Fibroblast of pulmonary artery (primary cell): Measurements from ENCODE around the gene HHAT.
A peak's percentile ranks its signal among the peaks of the same experiment; 100 is the strongest.

Experiments
- DNase-seq: peaks from one replicate; pipeline ENCODE4 v3.0.0-alpha.2; 2010; ENCODE audit warnings: low read depth
- H3K4me3 ChIP-seq: replicated peaks from 2 replicates; pipeline ENCODE4 v1.5.1; 2011; ENCODE audit warnings: low read depth, mild to moderate bottlenecking, control low read depth, low read length, moderate library complexity
- TF ChIP-seq, protein P1 (sequence below): IDR thresholded peaks from 2 replicates; pipeline ENCODE4 v1.5.1; 2011; ENCODE audit warnings: mild to moderate bottlenecking, control low read depth, low read length, inconsistent platforms; ENCODE audit errors: missing control alignments

HHAT gene

GRCh38 chr1:210646258-210646616 is 317.5 kb downstream of the HHAT start:
- no peak overlapping the region for H3K4me3 ChIP-seq
- no peak for DNase-seq
- TF ChIP-seq, protein P1, sequence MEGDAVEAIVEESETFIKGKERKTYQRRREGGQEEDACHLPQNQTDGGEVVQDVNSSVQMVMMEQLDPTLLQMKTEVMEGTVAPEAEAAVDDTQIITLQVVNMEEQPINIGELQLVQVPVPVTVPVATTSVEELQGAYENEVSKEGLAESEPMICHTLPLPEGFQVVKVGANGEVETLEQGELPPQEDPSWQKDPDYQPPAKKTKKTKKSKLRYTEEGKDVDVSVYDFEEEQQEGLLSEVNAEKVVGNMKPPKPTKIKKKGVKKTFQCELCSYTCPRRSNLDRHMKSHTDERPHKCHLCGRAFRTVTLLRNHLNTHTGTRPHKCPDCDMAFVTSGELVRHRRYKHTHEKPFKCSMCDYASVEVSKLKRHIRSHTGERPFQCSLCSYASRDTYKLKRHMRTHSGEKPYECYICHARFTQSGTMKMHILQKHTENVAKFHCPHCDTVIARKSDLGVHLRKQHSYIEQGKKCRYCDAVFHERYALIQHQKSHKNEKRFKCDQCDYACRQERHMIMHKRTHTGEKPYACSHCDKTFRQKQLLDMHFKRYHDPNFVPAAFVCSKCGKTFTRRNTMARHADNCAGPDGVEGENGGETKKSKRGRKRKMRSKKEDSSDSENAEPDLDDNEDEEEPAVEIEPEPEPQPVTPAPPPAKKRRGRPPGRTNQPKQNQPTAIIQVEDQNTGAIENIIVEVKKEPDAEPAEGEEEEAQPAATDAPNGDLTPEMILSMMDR, result no peak

GRCh38 chr1:210647406-210648333 is 319.0 kb downstream of the HHAT start:
- TF ChIP-seq, protein P1, result no peak
- peak; percentile 4 for DNase-seq
- H3K4me3 ChIP-seq, result no peak overlapping the region

DNA sequence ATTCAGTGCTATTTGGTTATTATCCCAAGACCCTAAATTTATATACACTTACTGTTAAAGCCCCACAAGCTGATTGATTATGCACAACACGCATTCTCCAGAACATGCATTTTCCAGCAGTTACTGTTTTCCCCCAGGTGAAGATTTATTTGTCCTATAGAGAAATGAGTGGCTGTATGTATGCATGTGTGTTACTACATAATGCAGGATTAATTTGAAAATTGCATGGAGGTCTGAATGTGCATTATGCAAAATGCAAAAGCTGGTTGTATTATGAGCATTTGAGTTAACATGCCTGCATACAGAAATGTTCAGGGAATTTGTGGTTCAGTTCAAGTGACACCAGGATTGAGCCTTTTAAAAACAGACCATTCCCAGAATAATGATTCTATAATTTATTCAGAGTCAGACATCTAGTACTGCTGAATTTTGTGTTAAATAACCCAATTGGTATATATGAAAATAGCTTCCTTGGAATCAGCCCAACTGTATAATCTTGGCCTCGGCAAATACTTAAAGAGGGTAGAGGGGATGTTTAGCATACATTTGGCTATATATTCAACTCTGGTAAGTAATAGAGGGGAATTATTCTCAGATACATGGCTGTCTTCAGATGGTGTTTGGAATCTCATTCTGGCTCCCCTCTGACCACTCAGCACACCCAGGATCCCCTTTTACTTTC is 320.0 kb downstream of the HHAT start:
- TF ChIP-seq, protein P1, result no peak
- no peak overlapping the region for H3K4me3 ChIP-seq
- DNase-seq, result no peak

- DNase-seq, result no peak
- TF ChIP-seq, protein P1, result no peak
- no peak overlapping the region for H3K4me3 ChIP-seq
These were observed 321.7 kb downstream of the HHAT start for GRCh38 chr1:210650403-210650802.

DNA sequence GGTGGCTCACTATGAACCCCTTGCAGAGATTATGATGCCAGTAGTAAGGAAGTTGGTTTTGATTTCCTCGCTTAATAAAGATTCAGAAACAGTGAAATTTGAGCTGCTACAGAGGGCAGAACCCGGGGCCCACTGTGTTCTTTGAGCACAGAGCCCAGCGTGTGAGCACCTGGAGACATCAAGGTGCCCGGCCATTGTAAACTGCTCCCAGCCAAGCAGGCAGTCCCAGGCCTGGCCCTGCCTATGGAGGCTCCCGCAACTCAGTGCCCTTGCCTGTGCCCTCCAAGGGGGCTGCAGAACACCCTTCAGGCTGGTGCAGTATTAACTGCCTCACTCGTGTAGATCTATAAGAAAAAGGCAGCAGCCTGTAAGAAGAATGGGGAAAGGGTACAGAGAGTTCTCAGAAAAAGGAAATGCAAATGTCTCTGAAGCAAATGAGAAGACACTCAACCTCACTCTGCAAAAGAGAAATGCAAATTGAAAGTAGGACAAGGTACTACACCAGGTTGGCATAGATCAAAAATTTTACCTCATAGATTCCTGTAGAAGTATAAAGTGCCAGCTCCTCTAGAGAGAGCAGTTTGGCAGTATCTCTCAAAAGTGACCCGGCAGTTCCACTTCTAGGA is 323.7 kb downstream of the HHAT start:
- H3K4me3 ChIP-seq, result no peak overlapping the region
- DNase-seq, result no peak
- TF ChIP-seq, protein P1, result no peak

- DNase-seq, result peak; percentile 6
- H3K4me3 ChIP-seq, result no peak overlapping the region
- TF ChIP-seq, protein P1, result no peak
These were observed 325.1 kb downstream of the HHAT start for GRCh38 chr1:210653771-210654170.
